ENCODE results near the gene SLC12A1. TPM values are rescaled to one million over a fixed set of nuclear protein-coding genes. Genes with fewer than 3 reads are reported as not detected.

The SLC12A1 gene
- total RNA-seq, 1 donor from 2014 or later, result not detected

- H3K4me1 ChIP-seq, result peaks cover 0 to 6% of the 10 kb centered on the region in 2 donors
- no peak for TF ChIP-seq CTCF (IDR thresholded peaks at IDR 0.05)
- H3K27me3 ChIP-seq, result no peaks in the 10 kb centered on the region
- no peaks in the 10 kb centered on the region for H3K36me3 ChIP-seq
- intact Hi-C loops (cut with DNase I), result loop anchor here (5.0 kb wide), 3 partner anchors 34 to 1056 kb away; no protein-coding TSS in a partner anchor
- no peak overlapping the region for H3K27ac ChIP-seq
- H3K9me3 ChIP-seq, result no peaks in the 10 kb centered on the region
- DNase-seq (ENCODE audit: low spot score in 2 of 2), result no peak
- H3K4me3 ChIP-seq, result no peak overlapping the region
Observed at GRCh38 chr15:48253172-48253571, 47.1 kb downstream of the SLC12A1 start.

- no peak for TF ChIP-seq CTCF (IDR thresholded peaks at IDR 0.05)
- no peaks in the 10 kb centered on the region for H3K36me3 ChIP-seq
- intact Hi-C loops (cut with DNase I), result no loop called here
- H3K27ac ChIP-seq, result no peak overlapping the region
- H3K27me3 ChIP-seq, result no peaks in the 10 kb centered on the region
- no peak for DNase-seq (ENCODE audit: low spot score in 2 of 2)
- H3K4me3 ChIP-seq, result no peak overlapping the region
- H3K9me3 ChIP-seq, result no peaks in the 10 kb centered on the region
- no peaks in the 10 kb centered on the region for H3K4me1 ChIP-seq
Observed at GRCh38 chr15:48265135-48265534, 59.0 kb downstream of the SLC12A1 start.

- Histone ChIP-seq H3K4me1 (no peaks in the 10 kb centered on the region), H3K36me3 (no peaks in the 10 kb centered on the region), H3K4me3 (no peak overlapping the region), H3K27me3 (no peaks in the 10 kb centered on the region), H3K27ac (no peak overlapping the region), H3K9me3 (no peaks in the 10 kb centered on the region)
- DNase-seq (ENCODE audit: low spot score in 2 of 2), result no peak
- no peak for TF ChIP-seq CTCF (IDR thresholded peaks at IDR 0.05)
- intact Hi-C loops (cut with DNase I), result no loop called here
Observed at GRCh38 chr15:48266024-48266689, 60.1 kb downstream of the SLC12A1 start.

GRCh38 chr15:48267766-48268165 is 61.7 kb downstream of the SLC12A1 start:
- no peak for TF ChIP-seq CTCF (IDR thresholded peaks at IDR 0.05)

GRCh38 chr15:48273049-48273448 is 66.9 kb downstream of the SLC12A1 start:
- no peaks in the 10 kb centered on the region for H3K27me3 ChIP-seq
- no peak overlapping the region for H3K27ac ChIP-seq
- H3K4me1 ChIP-seq, result no peaks in the 10 kb centered on the region
- no peaks in the 10 kb centered on the region for H3K36me3 ChIP-seq
- TF ChIP-seq CTCF (IDR thresholded peaks at IDR 0.05), result no peak
- H3K9me3 ChIP-seq, result no peaks in the 10 kb centered on the region
- no peak overlapping the region for H3K4me3 ChIP-seq
- intact Hi-C loops (cut with DNase I), result no loop called here
- DNase-seq (ENCODE audit: low spot score in 2 of 2), result no peak

More at GRCh38 chr15:48267766-48268165, 61.7 kb downstream of the SLC12A1 start:
- H3K36me3 ChIP-seq, result no peaks in the 10 kb centered on the region
- no peak overlapping the region for H3K27ac ChIP-seq
- no peaks in the 10 kb centered on the region for H3K9me3 ChIP-seq
- no peaks in the 10 kb centered on the region for H3K4me1 ChIP-seq
- intact Hi-C loops (cut with DNase I), result no loop called here
- H3K27me3 ChIP-seq, result no peaks in the 10 kb centered on the region
- DNase-seq (ENCODE audit: low spot score in 2 of 2), result no peak
- H3K4me3 ChIP-seq, result no peak overlapping the region
